Body of pancreas (tissue), 4 donors: ENCODE measurements around the gene PCK2. TPM values are rescaled to one million over a fixed set of nuclear protein-coding genes. Genes with fewer than 3 reads are reported as not detected.
"Not testable (repeated sequence)": the region's sequence is repeated elsewhere in the genome, so short reads cannot be mapped to it uniquely, and the experiment has no call there.

Source experiments
- ATAC-seq: fragments of 150-250 bp; one replicate; pipeline ENCODE4 v1.9.1; 2016
- DNase-seq, 4 donors: peaks; one replicate each; pipeline ENCODE4 v3.0.0-alpha.2; 2019
- H3K27ac ChIP-seq, 4 donors: fragments of 200-600 bp; sonication (generic); 1 replicate in 3 of 4; 2 replicates in 1 of 4; pipeline versions ENCODE4 v1.5.1 to v1.6.1; 2016 to 2019; ENCODE audit warnings: mild to moderate bottlenecking in 1 of 4, mixed read lengths in 1 of 4, moderate library complexity in 1 of 4
- H3K27me3 ChIP-seq, 2 donors: fragments of 200-600 bp; sonication (generic); one replicate each; pipeline ENCODE4 v1.6.0; 2016; ENCODE audit warnings: mild to moderate bottlenecking in 1 of 2
- H3K36me3 ChIP-seq, 2 donors: fragments of 200-600 bp; sonication (generic); replicated peaks in 1 of 2; 2 replicates each; pipeline ENCODE4 v1.5.1; 2016; ENCODE audit warnings: low read depth in 2 of 2; ENCODE audit not compliant: insufficient read depth in 1 of 2
- H3K4me1 ChIP-seq: fragments of 200-600 bp; sonication (generic); one replicate; pipeline ENCODE4 v1.6.0; 2016
- H3K4me3 ChIP-seq, 2 donors: fragments of 200-600 bp; sonication (generic); 1 replicate in 1 of 2; 2 replicates in 1 of 2; pipeline ENCODE4 v1.5.1; 2016 to 2019
- H3K9me3 ChIP-seq, 3 donors: fragments of 200-600 bp; sonication (generic); 1 replicate in 2 of 3; 2 replicates in 1 of 3; pipeline ENCODE4 v1.5.1; 2016
- POLR2A ChIP-seq, 3 donors: fragments of 450-650 bp; IDR thresholded peaks; one replicate each; pipeline ENCODE4 v1.6.1; 2016; ENCODE audit warnings: antibody characterized with exemption in 3 of 3, mild to moderate bottlenecking in 2 of 3
- WGBS, 2 donors: methylation state at CpG; one replicate each; pipeline ENCODE4 v1.1.5; 2017; 5-methylcytosine and 5-hydroxymethylcytosine counted together
- intact Hi-C: fragments of 100-400 bp; cut with DNase I; formaldehyde crosslinking; loops from one replicate; pipeline ENCODE4 v1.15.1; 2023
- total RNA-seq, 2 donors: library from RNA; depleted of rRNA; stranded (reverse); fragments of >200 nt; gene quantifications; one replicate each; pipeline ENCODE4 v1.1.0, GENCODE V29; 2016
- TF ChIP-seq, protein P1 (sequence below), 7 experiments: fragments of 450-650 bp in 4 of 7; fragments of 200-600 bp in 3 of 7; sonication (generic) in 3 of 7; IDR thresholded peaks; one replicate each; pipeline ENCODE4 v1.5.1; 2016 to 2019; ENCODE audit warnings: antibody characterized with exemption in 7 of 7

The PCK2 gene
- total RNA-seq: 10 to 100 TPM; 20.4 to 29.8 TPM

DNA sequence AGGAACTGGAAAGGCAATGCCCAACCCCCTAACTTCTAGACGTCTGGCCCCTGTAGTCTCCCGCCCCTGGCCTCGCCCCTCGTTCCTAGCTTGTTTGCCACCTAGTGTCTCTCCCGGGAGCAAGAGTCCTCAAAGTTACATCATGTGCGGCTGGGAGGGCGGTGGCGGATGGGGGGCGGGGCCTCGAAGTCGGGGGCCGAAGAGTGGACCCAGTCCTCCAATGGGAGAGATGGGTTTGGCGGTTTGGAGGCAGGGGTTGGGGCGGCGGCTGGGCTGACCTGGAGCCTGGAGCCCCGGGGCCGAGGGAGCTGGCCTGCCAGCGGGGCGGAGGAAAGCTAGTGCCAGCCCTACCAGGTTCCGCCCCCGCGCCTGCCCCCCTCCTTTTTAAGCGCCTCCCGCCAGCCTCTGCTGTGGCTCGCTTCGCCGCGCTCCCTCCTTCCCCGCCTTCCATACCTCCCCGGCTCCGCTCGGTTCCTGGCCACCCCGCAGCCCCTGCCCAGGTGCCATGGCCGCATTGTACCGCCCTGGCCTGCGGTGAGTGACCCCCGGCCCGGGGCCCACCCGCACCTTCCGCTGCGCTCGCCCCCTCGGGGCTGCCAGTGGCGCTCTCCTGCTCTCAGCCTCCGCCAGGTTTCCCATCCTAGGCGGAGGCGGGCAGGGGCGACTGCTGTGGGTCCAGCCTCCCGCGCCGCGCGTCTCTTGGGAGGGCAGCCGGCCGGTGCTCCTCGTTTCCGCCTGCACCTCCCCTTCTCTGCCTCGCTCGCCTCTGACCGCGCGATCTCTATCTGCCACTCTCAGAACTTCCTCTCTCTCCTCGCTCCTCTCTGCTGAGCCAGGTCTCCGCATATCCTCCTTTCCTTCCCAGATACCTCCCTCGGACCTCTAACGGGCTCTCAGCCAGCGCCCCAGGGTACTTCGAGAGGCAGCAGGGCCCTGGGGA is at the start of gene PCK2:
Gene PCK2, plus strand, starts transcription at position 411 of the 940 bp plus-strand sequence. Its CDS starts 95 bp downstream, at position 506.
- Histone ChIP-seq H3K9me3 (no peaks in the 10 kb centered on the region), H3K36me3 (no peaks in the 10 kb centered on the region), H3K4me3 (peak within 1 kb of the TSS; percentile 39 to 44), H3K27ac (peak within 1 kb of the TSS; percentile 92 to 98 (median 96)), H3K27me3 (no peaks in the 10 kb centered on the region), H3K4me1 (peaks cover 65% of the 10 kb centered on the region)
- peak; percentile 95 to 97 (median 96) for DNase-seq
- TF ChIP-seq, protein P1, sequence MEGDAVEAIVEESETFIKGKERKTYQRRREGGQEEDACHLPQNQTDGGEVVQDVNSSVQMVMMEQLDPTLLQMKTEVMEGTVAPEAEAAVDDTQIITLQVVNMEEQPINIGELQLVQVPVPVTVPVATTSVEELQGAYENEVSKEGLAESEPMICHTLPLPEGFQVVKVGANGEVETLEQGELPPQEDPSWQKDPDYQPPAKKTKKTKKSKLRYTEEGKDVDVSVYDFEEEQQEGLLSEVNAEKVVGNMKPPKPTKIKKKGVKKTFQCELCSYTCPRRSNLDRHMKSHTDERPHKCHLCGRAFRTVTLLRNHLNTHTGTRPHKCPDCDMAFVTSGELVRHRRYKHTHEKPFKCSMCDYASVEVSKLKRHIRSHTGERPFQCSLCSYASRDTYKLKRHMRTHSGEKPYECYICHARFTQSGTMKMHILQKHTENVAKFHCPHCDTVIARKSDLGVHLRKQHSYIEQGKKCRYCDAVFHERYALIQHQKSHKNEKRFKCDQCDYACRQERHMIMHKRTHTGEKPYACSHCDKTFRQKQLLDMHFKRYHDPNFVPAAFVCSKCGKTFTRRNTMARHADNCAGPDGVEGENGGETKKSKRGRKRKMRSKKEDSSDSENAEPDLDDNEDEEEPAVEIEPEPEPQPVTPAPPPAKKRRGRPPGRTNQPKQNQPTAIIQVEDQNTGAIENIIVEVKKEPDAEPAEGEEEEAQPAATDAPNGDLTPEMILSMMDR (IDR thresholded peaks at IDR 0.05): peak in 3 of 7 experiments; percentile 20 to 37 (median 25)
- TF ChIP-seq POLR2A (IDR thresholded peaks at IDR 0.05): peak; percentile 92 to 97 (median 97)
- WGBS, 2 donors: 1% methylated on average over 38 to 67 of the region's 68 CpGs
- peak; percentile 93 for ATAC-seq
- intact Hi-C loops: no loop called here

DNA sequence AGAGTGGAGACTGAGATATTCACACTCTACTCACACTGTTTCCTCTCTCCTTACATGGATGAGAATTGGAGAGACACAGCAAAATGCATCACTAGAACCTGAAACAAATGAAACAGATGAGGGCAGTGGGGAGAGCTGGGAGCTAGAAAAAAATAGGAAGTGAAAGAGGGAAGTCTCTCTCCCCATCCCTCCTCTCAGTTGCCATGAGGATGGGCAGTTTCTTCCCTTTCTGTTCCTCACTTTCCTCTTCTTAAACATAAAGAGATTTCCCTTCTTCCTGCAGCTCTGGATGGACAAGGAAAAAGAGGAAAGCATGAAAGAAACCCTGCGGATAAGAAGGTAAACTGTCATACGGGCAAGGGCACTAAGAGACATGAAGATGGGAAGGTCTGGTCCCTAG is 45.1 kb upstream of the PCK2 start:
- H3K4me1 ChIP-seq: peaks cover 20% of the 10 kb centered on the region
- H3K36me3 ChIP-seq, H3K4me3 ChIP-seq, H3K9me3 ChIP-seq, H3K27ac ChIP-seq, DNase-seq, intact Hi-C loops, H3K27me3 ChIP-seq, ATAC-seq: not testable (repeated sequence)
- 81 to 83% methylated on average over 2 of the region's 2 CpGs for WGBS, 2 donors

DNA sequence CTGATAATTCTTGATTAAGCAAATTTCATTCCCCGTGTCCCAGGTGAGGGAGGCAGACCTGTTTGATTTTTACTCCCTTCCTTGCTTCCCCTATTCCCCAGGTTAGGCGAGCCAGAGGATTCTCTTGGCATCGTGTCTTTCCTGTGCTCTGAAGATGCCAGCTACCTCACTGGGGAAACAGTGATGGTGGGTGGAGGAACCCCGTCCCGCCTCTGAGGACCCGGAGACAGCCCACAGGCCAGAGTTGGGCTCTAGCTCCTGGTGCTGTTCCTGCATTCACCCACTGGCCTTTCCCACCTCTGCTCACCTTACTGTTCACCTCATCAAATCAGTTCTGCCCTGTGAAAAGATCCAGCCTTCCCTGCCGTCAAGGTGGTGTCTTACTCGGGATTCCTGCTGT is 43.4 kb upstream of the PCK2 start:
- 63 to 65% methylated on average over 8 of the region's 8 CpGs for WGBS, 2 donors
- H3K27me3 ChIP-seq, DNase-seq, H3K4me3 ChIP-seq, H3K36me3 ChIP-seq, H3K9me3 ChIP-seq: not testable (repeated sequence)
- Histone ChIP-seq H3K4me1 (peaks cover 20% of the 10 kb centered on the region), H3K27ac (peak overlapping the region in 2 of 4 donors; percentile 79 to 81)
- peak; percentile 5 for ATAC-seq
- intact Hi-C loops: loop anchor here (10.0 kb wide), 1 partner anchor 114 kb away; the partner anchor contains the start of gene IRF9

DNA sequence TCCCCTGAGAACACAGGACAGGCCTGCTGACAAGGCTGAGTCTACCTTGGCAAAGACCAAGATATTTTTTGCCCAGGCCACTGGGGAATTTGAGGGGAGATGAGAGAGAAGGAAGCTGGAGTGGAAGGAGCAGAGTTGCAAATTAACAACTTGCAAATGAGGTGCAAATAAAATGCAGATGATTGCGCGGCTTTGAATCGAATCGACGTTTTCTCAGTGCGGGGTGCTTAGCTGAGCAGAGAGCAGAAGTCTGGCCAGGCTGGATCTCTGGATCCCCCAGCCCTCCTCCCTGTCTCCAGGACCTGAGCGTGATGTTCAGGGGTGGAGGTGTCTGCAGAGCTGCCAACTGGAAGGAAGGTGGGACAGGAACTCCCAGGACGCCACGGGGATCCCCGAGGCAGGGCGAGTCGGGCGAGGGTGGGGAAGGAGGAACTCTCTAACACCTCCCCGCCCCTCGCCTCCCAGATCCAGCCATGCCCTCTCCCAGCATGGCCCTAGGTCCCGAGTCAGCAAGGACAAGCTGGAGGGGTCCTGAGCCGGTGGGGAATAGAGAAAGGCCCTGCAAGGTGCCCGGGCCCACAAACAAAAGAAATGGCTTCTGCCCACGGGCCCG is 42.8 kb upstream of the PCK2 start:
- TF ChIP-seq, protein P1 (IDR thresholded peaks at IDR 0.05): no peak
- no peak for TF ChIP-seq POLR2A (IDR thresholded peaks at IDR 0.05)
- peaks cover 20% of the 10 kb centered on the region for H3K4me1 ChIP-seq
- H3K9me3 ChIP-seq: no peaks in the 10 kb centered on the region
- intact Hi-C loops: loop anchor here (10.0 kb wide), 1 partner anchor 114 kb away; the partner anchor contains the start of gene IRF9
- no peaks in the 10 kb centered on the region for H3K36me3 ChIP-seq
- WGBS, 2 donors: 28 to 44% methylated on average over 10 to 20 of the region's 20 CpGs
- peak overlapping the region; percentile 25 to 34 for H3K4me3 ChIP-seq
- peak overlapping the region; percentile 47 to 81 (median 78) for H3K27ac ChIP-seq
- DNase-seq (peak in 1 of 4 donors; percentile 35), ATAC-seq (peak; percentile 34)
- H3K27me3 ChIP-seq: no peaks in the 10 kb centered on the region

DNA sequence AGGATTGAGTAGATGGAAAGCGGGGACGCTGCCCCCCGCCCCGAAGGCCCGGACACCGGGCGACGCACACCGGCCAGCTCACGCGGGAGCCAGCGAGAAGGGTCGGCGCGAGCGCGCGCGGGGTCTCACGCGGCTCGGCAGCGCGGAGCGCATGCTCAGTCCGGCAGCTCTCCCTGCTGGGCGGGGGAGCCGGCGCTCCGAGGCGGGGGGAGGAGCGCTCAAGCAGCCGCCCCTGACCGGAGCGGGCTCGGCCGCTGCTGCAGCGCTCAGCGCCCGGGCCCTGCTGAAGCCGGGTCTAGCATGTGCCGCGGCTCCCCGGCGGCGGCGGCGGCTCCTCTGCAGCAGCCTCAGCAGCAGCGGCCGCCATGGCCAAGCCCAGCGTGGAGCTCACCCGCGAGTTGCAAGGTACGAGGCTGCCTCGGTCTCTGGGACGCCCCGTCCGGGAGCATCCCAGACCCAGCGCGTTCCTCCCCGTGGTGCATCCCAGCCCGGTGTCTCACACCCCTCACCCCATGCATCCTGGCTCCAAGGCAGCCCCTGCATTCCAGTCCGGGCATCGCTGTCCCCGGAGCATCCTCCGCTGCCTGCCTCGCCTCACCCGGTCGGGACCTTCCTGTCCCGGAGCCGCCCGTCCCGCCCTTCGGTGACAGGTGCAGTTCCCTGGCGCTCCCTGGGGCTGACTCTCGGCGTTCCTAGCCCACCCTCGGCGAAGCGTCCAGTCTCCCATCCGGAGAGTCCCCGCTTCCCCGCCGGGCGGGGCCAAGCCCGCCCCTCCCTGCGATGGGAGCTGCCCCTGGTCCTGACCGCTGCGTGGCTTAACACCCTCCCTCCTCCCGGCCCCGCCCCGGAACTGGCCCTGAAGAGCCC is 42.1 kb upstream of the PCK2 start, which contains the start of gene CARMIL3:
Gene CARMIL3, plus strand, starts transcription at position 221 of the 867 bp plus-strand sequence. Its CDS starts 145 bp downstream, at position 366.
- DNase-seq: peak; percentile 62 to 79 (median 71)
- peak within 1 kb of the TSS; percentile 47 to 81 (median 78) for H3K27ac ChIP-seq
- H3K27me3 ChIP-seq: no peaks in the 10 kb centered on the region
- H3K4me3 ChIP-seq: peak within 1 kb of the TSS; percentile 25 to 34
- no peaks in the 10 kb centered on the region for H3K36me3 ChIP-seq
- TF ChIP-seq POLR2A (IDR thresholded peaks at IDR 0.05): peak; percentile 26 to 60 (median 59)
- TF ChIP-seq, protein P1 (IDR thresholded peaks at IDR 0.05): peak in 2 of 7 experiments; percentile 6 to 13
- no peaks in the 10 kb centered on the region for H3K9me3 ChIP-seq
- intact Hi-C loops: loop anchor here (10.0 kb wide), 1 partner anchor 113 kb away; the partner anchor contains the start of gene IRF9
- peaks cover 20% of the 10 kb centered on the region for H3K4me1 ChIP-seq
- 0 to 1% methylated on average over 3 to 92 of the region's 92 CpGs for WGBS, 2 donors
- ATAC-seq: peak; percentile 94
